B cell (primary cell): ENCODE data around the gene SFT2D2.

Experiments
- EZH2 ChIP-seq: IDR thresholded peaks from 2 replicates; pipeline ENCODE4 v1.6.1; 2012; ENCODE audit warnings: borderline replicate concordance, low read depth, mild to moderate bottlenecking, moderate library complexity, low read length; ENCODE audit not compliant: insufficient read depth, poor library complexity, severe bottlenecking
- TF ChIP-seq, protein P1 (sequence below): fragments of 200-600 bp; IDR thresholded peaks from one replicate; pipeline ENCODE4 v1.8.0; 2022; ENCODE audit warnings: antibody characterized with exemption, mild to moderate bottlenecking

DNA sequence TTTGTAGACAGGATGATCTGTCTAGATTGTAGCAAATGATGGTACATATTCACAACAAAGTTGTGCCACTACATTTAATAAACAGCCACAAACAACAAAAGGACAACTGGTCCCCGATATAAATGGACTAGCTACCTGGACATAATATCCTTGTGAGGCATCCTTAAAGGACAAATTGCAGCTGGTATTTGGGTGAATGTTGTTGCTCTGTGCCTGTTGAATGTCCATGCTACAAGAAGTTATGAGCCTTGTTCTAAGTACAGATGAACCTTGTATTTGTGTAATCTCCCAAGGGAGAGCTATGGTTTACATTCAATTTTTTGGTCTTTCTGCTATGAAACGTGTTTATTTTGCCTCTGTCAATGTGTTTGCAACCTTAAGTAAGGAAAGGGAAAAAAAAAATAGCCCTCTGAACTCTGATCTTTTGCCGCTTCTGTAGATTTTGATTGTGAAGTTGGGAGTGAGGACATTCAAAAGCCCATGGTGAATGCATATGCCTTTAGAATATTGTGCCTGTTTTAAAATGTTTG is 26.5 kb downstream of the SFT2D2 start:
- TF ChIP-seq, protein P1, sequence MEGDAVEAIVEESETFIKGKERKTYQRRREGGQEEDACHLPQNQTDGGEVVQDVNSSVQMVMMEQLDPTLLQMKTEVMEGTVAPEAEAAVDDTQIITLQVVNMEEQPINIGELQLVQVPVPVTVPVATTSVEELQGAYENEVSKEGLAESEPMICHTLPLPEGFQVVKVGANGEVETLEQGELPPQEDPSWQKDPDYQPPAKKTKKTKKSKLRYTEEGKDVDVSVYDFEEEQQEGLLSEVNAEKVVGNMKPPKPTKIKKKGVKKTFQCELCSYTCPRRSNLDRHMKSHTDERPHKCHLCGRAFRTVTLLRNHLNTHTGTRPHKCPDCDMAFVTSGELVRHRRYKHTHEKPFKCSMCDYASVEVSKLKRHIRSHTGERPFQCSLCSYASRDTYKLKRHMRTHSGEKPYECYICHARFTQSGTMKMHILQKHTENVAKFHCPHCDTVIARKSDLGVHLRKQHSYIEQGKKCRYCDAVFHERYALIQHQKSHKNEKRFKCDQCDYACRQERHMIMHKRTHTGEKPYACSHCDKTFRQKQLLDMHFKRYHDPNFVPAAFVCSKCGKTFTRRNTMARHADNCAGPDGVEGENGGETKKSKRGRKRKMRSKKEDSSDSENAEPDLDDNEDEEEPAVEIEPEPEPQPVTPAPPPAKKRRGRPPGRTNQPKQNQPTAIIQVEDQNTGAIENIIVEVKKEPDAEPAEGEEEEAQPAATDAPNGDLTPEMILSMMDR = no peak
- TF ChIP-seq EZH2 = no peak
